SK-N-MC (cell line): ENCODE data around the gene TNS2.

Experiments used
- DNase-seq: peaks from one replicate; pipeline ENCODE4 v3.0.0-alpha.2; 2011; ENCODE audit warnings: low read depth, low spot score
- H3K27ac ChIP-seq: fragments of 200-600 bp; sonication (generic); 2 replicates; pipeline ENCODE4 v1.5.1; 2016; ENCODE audit warnings: mixed run types
- H3K36me3 ChIP-seq: fragments of 200-600 bp; sonication (generic); 2 replicates; pipeline ENCODE4 v1.6.1; 2017; ENCODE audit warnings: antibody characterized with exemption, low read length, mixed read lengths; ENCODE audit not compliant: insufficient read depth
- H3K4me3 ChIP-seq: fragments of 200-600 bp; sonication (generic); 2 replicates; pipeline ENCODE4 v1.5.1; 2016
- H3K9ac ChIP-seq: fragments of 200-600 bp; sonication (generic); 2 replicates; pipeline ENCODE4 v1.8.0; 2017; ENCODE audit warnings: mixed run types, mixed read lengths; ENCODE audit not compliant: insufficient read length
- H3K9me3 ChIP-seq: fragments of 200-600 bp; sonication (generic); 2 replicates; pipeline ENCODE4 v1.6.1; 2017; ENCODE audit warnings: low read depth, mild to moderate bottlenecking, antibody characterized with exemption, low read length, moderate library complexity, mixed read lengths
- EZH2 ChIP-seq: fragments of 200-600 bp; sonication (generic); IDR thresholded peaks from one replicate; pipeline ENCODE4 v1.6.1; 2017; ENCODE audit warnings: antibody characterized with exemption
- FOXP2 ChIP-seq: optimal IDR thresholded peaks from 2 replicates; pipeline ENCODE3; 2011; ENCODE audit warnings: mild to moderate bottlenecking, moderate library complexity; ENCODE audit not compliant: insufficient read depth; ENCODE audit errors: extremely low read length, control extremely low read depth
- POLR2AphosphoS5 ChIP-seq: IDR thresholded peaks from 2 replicates; pipeline ENCODE4 v1.6.1; 2012; ENCODE audit warnings: mild to moderate bottlenecking, low read depth, low read length, borderline replicate concordance

The TNS2 gene

GRCh38 chr12:53062977-53063707, 13.3 kb downstream of the TNS2 start:
- H3K9me3 ChIP-seq = no peaks in the 10 kb centered on the region
- H3K9ac ChIP-seq = no peak overlapping the region
- H3K36me3 ChIP-seq = no peaks in the 10 kb centered on the region
- H3K4me3 ChIP-seq = no peak overlapping the region
- TF ChIP-seq POLR2AphosphoS5 = no peak
- TF ChIP-seq FOXP2 = no peak
- no peak for TF ChIP-seq EZH2
- no peak overlapping the region for H3K27ac ChIP-seq
- no peak for DNase-seq

GRCh38 chr12:53063708-53064612, 14.1 kb downstream of the TNS2 start:
- H3K27ac ChIP-seq = no peak overlapping the region
- H3K9ac ChIP-seq = no peak overlapping the region
- H3K9me3 ChIP-seq = no peaks in the 10 kb centered on the region
- H3K4me3 ChIP-seq = no peak overlapping the region
- no peak for DNase-seq
- no peaks in the 10 kb centered on the region for H3K36me3 ChIP-seq
- TF ChIP-seq FOXP2 = no peak
- TF ChIP-seq POLR2AphosphoS5 = no peak
- TF ChIP-seq EZH2 = no peak

DNA sequence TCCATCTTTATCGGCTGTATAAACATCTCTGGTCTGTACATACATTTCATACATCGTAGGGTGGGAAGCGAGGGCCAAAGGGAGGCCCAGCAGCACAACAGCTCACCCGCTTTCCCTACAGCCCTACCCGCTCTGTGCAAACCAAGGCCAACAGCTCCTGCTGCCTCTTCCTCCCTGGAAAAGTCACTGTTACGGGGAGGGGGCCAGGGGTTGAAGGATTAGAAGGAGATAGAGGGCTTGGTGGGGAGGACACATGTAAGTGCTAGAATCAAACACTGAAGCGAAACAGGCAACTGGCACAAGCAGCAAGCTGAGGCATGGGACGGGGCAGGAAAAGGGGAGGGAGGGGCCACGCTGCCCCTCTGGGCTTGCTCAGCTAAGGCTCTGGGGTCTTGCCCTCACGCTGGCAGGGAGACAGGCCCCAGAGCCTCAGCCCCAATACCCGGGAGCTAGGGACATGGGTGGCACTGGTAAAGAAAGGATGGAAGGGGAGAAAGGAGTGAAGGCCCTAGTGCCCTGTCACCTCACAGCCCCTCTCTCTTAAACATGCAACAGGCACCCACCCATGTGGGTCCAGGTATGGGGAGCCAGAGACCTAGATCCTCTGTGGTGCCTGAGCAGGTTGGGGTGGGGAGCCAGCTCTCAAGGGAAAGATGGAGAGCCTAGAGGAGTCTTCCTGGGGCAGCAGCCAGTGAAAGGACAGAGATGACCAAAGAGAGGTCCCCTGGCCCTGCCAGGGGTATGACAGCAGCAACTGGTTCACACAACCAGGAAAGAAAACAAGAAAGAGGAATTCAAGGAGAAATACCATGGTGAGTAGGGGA, 15.0 kb downstream of the TNS2 start:
- no peaks in the 10 kb centered on the region for H3K9me3 ChIP-seq
- no peak for TF ChIP-seq EZH2
- no peak for TF ChIP-seq FOXP2
- no peak for TF ChIP-seq POLR2AphosphoS5
- H3K27ac ChIP-seq = no peak overlapping the region
- H3K4me3 ChIP-seq = no peak overlapping the region
- H3K9ac ChIP-seq = no peak overlapping the region
- H3K36me3 ChIP-seq = no peaks in the 10 kb centered on the region
- no peak for DNase-seq

DNA sequence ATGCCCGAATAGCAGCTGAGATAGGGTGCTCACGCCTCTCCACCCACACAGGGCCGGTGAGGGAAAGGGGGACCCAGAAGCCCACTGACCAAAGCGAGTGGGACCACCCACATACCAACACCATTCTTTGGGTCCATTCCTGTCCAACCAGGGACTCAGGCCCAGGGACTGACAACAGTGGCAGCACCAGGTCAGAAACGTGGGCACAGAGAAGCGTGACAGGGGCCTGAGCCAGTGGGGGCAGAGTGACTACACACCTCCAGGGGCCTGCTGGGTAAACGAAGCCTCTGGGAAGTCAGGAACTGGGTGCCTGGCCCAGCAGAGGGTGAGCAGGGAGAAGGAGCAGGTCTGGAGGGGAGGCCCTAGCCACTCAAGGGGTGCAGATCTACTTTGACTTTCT, 15.6 kb downstream of the TNS2 start:
- TF ChIP-seq EZH2 (no peak), FOXP2 (no peak), POLR2AphosphoS5 (no peak)
- H3K4me3 ChIP-seq = no peak overlapping the region
- H3K36me3 ChIP-seq = no peaks in the 10 kb centered on the region
- H3K9ac ChIP-seq = no peak overlapping the region
- H3K9me3 ChIP-seq = no peaks in the 10 kb centered on the region
- no peak for DNase-seq
- no peak overlapping the region for H3K27ac ChIP-seq

DNA sequence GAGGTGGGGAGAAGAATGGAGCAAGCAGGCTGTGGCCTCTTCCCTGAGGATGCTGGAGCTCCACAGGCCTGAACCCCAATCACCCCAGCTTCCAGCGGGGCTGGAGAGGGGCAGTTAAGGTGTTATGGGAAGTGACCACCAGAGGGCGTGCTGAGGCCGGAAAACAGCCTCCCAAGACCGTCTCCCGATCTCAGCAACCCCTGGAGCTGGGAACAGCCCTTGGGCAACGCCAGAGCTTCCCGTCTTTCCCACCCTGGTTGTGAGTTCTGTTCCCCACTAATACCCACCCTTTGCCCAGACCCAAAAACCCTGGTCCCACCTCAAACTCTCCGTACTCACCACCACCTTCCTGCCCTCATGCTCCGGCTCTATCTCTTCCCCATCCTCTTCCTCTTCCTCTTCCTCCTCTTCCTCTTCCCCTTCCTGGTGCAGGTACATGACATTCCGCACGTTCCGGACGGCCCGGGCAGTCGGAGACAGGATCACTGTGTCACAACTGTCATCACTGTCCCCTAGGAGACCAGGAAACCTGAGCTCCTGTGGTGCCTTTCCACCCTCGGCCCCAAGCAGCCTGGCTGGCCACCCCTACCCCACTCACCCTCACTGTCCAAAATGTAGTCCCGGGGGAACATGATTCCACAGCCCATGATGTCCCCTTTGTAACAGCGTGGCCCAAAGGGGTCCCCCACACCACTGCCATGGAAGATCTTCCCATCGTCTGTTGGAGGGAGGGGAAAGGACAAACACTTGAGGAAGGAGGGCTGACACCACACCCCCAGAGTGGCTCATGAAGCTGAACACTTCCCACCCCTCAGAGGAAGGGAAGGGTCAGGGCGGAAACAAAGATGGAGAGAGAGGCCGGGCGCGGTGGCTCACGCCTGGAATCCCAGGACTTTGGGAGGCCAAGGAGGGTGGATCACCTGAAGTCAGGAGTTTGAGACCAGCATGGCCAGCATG, 16.4 kb downstream of the TNS2 start:
- DNase-seq = no peak
- TF ChIP-seq POLR2AphosphoS5 (no peak), EZH2 (no peak), FOXP2 (no peak)
- Histone ChIP-seq H3K36me3 (no peaks in the 10 kb centered on the region), H3K4me3 (no peak overlapping the region), H3K27ac (no peak overlapping the region), H3K9me3 (no peaks in the 10 kb centered on the region), H3K9ac (no peak overlapping the region)

- Histone ChIP-seq H3K9ac (no peak overlapping the region), H3K9me3 (no peaks in the 10 kb centered on the region), H3K27ac (no peak overlapping the region), H3K4me3 (no peak overlapping the region), H3K36me3 (no peaks in the 10 kb centered on the region)
- no peak for DNase-seq
- no peak for TF ChIP-seq POLR2AphosphoS5
- no peak for TF ChIP-seq EZH2
- TF ChIP-seq FOXP2 = no peak
Measured at GRCh38 chr12:53067074-53067992, 17.5 kb downstream of the TNS2 start.

DNA sequence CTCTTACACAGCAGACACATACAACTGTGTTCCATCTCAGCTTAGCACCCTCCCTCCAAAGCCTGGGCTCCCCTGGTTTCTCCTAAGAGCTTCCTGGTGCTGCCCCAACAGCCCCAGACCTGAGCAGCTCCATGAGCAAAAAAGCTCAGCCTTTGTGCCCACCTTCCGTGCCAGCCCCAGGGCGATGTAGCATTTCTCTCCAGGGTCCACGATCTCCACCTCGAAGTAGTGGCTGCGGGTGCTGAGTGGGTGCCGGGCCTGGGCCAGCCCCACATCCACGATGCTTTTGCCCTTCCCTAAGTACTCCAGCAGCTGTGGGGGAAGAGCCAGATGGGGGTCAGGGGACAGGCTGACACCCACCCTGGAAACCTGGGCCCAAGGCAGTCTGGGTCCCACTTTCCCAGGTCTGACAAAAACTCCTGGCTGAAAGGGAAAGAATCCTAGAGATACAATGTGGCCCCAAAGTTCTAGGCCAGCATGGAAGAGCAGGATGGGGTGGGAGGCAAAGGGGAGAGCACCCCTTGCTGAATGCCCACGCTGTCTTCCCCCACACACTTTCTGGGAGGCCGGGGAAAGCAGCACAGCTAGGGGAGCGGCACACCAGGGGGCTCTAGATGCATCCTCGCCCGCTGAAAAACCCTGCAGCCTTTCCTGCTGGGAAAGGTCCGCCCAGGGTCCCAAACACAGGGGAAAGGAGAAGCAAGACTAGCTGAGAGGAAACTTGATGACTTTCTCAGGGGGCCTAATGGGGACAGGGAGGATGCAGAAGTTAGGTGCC, 18.3 kb downstream of the TNS2 start:
- no peak overlapping the region for H3K27ac ChIP-seq
- H3K36me3 ChIP-seq = no peaks in the 10 kb centered on the region
- no peak for TF ChIP-seq FOXP2
- no peak for TF ChIP-seq EZH2
- no peak for TF ChIP-seq POLR2AphosphoS5
- H3K4me3 ChIP-seq = no peak overlapping the region
- no peak for DNase-seq
- H3K9ac ChIP-seq = no peak overlapping the region
- no peaks in the 10 kb centered on the region for H3K9me3 ChIP-seq
